ENCODE results near the gene COQ10A. TPM values are rescaled to one million over a fixed set of nuclear protein-coding genes. Genes with fewer than 3 reads are reported as not detected.
A peak's percentile ranks its signal among the peaks of the same experiment; 100 is the strongest.
"Not testable (repeated sequence)": the region's sequence is repeated elsewhere in the genome, so short reads cannot be mapped to it uniquely, and the experiment has no call there.

COQ10A gene
- total and polyA plus RNA-seq, 3 donors from 2014 or later, result 10.6 to 26.9 (median 24.2) TPM

DNA sequence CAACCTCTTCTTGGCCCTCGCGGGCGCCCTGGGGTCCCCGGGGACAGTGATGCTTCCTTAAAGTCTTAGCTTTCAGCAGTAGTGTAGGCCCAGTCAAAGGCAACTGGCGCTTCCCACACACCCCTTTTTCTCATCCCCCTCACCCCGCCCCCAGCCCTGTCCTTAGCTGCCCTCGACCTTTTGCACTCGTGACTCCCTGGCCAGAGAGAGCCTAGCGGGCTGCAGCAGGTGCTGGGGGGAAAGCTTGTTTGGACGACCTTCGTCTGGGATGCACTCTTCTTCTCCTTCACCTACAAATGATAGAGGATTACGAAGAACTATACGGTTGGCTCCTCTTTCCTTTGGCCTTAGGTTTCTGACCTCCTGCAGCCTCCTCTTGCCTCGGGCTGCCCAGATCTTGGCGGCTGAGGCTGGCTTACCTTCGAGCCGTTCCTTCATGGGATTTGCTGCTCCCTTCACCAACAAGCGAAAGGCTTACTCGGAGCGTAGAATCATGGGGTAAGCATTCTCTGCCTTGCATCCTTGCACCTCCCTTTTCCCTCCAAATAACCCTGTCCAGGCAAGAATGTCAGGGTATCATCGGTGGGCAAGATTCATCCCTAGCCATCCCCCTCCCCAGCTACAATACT lies 815 bp downstream of the COQ10A start:
- TF ChIP-seq, protein P1, sequence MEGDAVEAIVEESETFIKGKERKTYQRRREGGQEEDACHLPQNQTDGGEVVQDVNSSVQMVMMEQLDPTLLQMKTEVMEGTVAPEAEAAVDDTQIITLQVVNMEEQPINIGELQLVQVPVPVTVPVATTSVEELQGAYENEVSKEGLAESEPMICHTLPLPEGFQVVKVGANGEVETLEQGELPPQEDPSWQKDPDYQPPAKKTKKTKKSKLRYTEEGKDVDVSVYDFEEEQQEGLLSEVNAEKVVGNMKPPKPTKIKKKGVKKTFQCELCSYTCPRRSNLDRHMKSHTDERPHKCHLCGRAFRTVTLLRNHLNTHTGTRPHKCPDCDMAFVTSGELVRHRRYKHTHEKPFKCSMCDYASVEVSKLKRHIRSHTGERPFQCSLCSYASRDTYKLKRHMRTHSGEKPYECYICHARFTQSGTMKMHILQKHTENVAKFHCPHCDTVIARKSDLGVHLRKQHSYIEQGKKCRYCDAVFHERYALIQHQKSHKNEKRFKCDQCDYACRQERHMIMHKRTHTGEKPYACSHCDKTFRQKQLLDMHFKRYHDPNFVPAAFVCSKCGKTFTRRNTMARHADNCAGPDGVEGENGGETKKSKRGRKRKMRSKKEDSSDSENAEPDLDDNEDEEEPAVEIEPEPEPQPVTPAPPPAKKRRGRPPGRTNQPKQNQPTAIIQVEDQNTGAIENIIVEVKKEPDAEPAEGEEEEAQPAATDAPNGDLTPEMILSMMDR (IDR thresholded peaks at IDR 0.05), result no peak
- no peak for TF ChIP-seq POLR2A (IDR thresholded peaks at IDR 0.05)
- Histone ChIP-seq H3K9me3 (no peaks in the 10 kb centered on the region), H3K4me3 (peak overlapping the region; percentile 72 to 76), H3K4me1 (peaks cover 26% of the 10 kb centered on the region), H3K36me3 (ENCODE audit: low read depth, missing control alignments) (no peaks in the 10 kb centered on the region), H3K27me3 (no peaks in the 10 kb centered on the region), H3K27ac (peak overlapping the region; percentile 91)
- 12 to 19% methylated on average over 17 to 21 of the region's 21 CpGs for WGBS, 2 donors
- intact Hi-C loops (cut with DNase I; ENCODE audit: low total_unique reads), result no loop called here
- DNase-seq, result peak; percentile 48

DNA sequence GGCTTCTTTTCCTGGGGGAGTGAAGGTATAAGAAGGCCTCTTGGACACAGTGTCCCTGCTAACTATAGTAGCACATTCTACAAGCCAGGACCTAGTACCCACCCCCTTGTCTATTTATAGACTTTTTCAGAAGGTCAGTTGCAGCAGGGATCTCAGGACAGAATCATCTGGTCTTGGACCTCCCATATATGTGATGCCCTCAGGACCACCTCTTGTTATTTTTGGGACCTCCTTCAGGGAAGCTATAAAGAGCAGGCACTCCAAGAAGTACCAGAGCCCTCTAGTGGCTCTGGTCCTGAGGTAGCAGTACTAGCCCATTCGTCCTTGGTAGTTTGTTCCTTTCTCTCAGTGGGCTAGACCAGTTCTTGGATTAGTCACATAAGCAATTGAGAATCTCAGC lies 4.3 kb downstream of the COQ10A start:
- no peaks in the 10 kb centered on the region for H3K36me3 ChIP-seq (ENCODE audit: low read depth, missing control alignments)
- no peak overlapping the region for H3K4me3 ChIP-seq
- H3K9me3 ChIP-seq, result no peaks in the 10 kb centered on the region
- intact Hi-C loops (cut with DNase I; ENCODE audit: low total_unique reads), result no loop called here
- peak overlapping the region in 1 of 2 donors; percentile 17 for H3K27ac ChIP-seq
- peaks cover 26% of the 10 kb centered on the region for H3K4me1 ChIP-seq
- DNase-seq, result peak; percentile 27
- TF ChIP-seq, protein P1 (IDR thresholded peaks at IDR 0.05), result peak in 2 of 3 experiments; percentile 21 to 22
- TF ChIP-seq POLR2A (IDR thresholded peaks at IDR 0.05), result no peak
- WGBS, 2 donors, result 14 to 45% methylated on average over 1 of the region's 1 CpG
- H3K27me3 ChIP-seq, result no peaks in the 10 kb centered on the region

DNA sequence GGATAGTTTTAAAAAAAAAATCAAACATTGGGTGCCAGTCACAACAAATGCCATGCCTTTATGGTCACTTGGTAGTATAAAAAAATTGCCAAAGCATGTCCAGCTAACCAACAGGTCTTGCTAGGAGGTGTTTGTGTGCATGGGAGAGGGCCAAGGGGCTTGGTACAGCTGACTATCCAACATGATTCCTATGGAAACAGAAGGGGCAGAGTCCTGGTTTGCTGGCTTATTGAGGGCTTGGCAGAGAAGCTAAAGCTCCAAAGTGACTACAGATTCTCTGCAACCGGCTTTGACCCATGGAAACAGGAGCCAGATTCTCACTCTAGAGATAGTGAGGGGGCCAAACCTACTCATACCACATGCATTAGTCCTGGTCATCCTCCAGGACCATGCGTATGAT lies 5.7 kb downstream of the COQ10A start:
- H3K4me3 ChIP-seq; H3K27ac ChIP-seq; H3K36me3 ChIP-seq (ENCODE audit: low read depth, missing control alignments); H3K9me3 ChIP-seq; intact Hi-C loops (cut with DNase I; ENCODE audit: low total_unique reads); DNase-seq; H3K27me3 ChIP-seq: not testable (repeated sequence)
- 71 to 76% methylated on average over 2 of the region's 2 CpGs for WGBS, 2 donors
- H3K4me1 ChIP-seq, result peaks cover 22% of the 10 kb centered on the region

DNA sequence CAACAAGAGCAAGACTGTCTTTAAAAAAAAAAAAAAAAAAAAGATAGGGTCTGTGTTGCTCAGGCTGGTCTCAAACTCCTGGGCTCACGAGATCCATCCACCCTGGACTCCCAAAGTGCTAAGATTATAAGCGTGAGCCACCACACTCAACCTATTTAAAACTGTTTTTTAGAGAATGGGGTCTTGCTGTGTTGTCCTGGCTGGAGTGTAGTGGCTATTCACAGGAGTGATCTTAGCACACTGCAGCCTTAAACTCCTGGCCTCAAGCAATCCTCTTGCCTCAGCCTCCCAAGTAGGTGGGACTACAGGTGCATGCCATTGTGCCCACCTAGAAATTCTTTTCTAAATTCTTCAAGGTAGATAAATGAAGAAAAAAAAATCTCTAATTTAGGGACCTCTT lies 7.6 kb downstream of the COQ10A start:
- no peak overlapping the region for H3K27ac ChIP-seq
- intact Hi-C loops (cut with DNase I; ENCODE audit: low total_unique reads), result no loop called here
- H3K27me3 ChIP-seq, result no peaks in the 10 kb centered on the region
- peaks cover 14% of the 10 kb centered on the region for H3K4me1 ChIP-seq
- DNase-seq, result no peak
- no peak overlapping the region for H3K4me3 ChIP-seq
- no peaks in the 10 kb centered on the region for H3K9me3 ChIP-seq
- WGBS, 2 donors, result 79 to 96% methylated on average over 2 of the region's 2 CpGs
- no peak for TF ChIP-seq POLR2A (IDR thresholded peaks at IDR 0.05)
- no peaks in the 10 kb centered on the region for H3K36me3 ChIP-seq (ENCODE audit: low read depth, missing control alignments)

DNA sequence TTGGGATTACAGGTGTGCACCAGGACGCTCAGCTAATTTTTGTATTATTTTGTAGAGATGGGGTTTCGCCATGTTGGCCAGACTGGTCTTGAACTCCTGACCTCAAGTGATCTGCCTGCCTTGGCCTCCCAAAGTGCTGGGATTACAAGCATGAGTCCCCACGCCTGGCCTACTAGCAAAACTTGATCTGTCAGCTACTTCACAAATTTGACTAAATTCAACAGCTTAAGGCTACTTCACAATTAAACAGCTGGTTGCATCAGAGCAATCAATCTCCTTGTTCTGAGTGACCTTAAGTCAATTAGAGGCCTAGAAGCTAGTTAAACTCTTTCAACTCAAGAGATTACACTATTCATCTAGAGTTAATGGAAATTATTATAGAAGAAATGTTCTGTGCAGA lies 12.2 kb downstream of the COQ10A start:
- DNase-seq, result no peak
- H3K27ac ChIP-seq, result no peak overlapping the region
- H3K4me1 ChIP-seq, result no peaks in the 10 kb centered on the region
- WGBS, 2 donors, result 95 to 97% methylated on average over 3 of the region's 3 CpGs
- intact Hi-C loops (cut with DNase I; ENCODE audit: low total_unique reads), result no loop called here
- no peaks in the 10 kb centered on the region for H3K9me3 ChIP-seq
- H3K36me3 ChIP-seq (ENCODE audit: low read depth, missing control alignments), result no peaks in the 10 kb centered on the region
- no peak overlapping the region for H3K4me3 ChIP-seq
- TF ChIP-seq POLR2A (IDR thresholded peaks at IDR 0.05), result no peak
- TF ChIP-seq, protein P1 (IDR thresholded peaks at IDR 0.05), result no peak
- no peaks in the 10 kb centered on the region for H3K27me3 ChIP-seq

DNA sequence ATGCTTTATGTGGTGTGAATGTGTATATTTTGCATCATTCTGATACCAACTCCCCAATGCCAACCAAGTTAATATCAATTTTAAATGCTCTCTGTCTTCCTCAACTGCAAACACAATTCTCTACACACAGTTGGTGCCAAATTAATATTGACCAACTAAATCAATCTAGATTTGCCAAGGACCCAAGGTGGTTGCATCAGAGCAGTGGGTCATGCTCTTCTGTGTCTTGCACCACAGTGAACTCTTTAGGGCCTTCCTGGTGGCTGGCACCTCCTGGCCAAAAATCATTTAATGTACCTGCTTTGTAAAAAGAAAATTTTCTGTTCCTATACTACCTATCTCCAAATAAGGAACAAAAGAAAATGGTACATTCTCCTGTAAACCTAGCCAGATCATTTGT lies 14.1 kb downstream of the COQ10A start:
- no peak for DNase-seq
- H3K4me3 ChIP-seq, result no peak overlapping the region
- intact Hi-C loops (cut with DNase I; ENCODE audit: low total_unique reads), result no loop called here
- H3K36me3 ChIP-seq (ENCODE audit: low read depth, missing control alignments), result no peaks in the 10 kb centered on the region
- TF ChIP-seq, protein P1 (IDR thresholded peaks at IDR 0.05), result no peak
- TF ChIP-seq POLR2A (IDR thresholded peaks at IDR 0.05), result no peak
- no peaks in the 10 kb centered on the region for H3K27me3 ChIP-seq
- H3K27ac ChIP-seq, result no peak overlapping the region
- no peaks in the 10 kb centered on the region for H3K9me3 ChIP-seq
- no peaks in the 10 kb centered on the region for H3K4me1 ChIP-seq

All from testis (tissue), 3 donors.